GM18519 (cell line): Measurements from ENCODE around the gene ZYX.

Experiments
- ATAC-seq: cut with Tn5 transposase; IDR thresholded peaks from one replicate; pipeline ENCODE4 v1.9.1; 2021; ENCODE audit warnings: mild to moderate bottlenecking, moderate library complexity; ENCODE audit not compliant: unreplicated experiment, low FRiP score

ZYX gene, protein sequence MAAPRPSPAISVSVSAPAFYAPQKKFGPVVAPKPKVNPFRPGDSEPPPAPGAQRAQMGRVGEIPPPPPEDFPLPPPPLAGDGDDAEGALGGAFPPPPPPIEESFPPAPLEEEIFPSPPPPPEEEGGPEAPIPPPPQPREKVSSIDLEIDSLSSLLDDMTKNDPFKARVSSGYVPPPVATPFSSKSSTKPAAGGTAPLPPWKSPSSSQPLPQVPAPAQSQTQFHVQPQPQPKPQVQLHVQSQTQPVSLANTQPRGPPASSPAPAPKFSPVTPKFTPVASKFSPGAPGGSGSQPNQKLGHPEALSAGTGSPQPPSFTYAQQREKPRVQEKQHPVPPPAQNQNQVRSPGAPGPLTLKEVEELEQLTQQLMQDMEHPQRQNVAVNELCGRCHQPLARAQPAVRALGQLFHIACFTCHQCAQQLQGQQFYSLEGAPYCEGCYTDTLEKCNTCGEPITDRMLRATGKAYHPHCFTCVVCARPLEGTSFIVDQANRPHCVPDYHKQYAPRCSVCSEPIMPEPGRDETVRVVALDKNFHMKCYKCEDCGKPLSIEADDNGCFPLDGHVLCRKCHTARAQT

DNA sequence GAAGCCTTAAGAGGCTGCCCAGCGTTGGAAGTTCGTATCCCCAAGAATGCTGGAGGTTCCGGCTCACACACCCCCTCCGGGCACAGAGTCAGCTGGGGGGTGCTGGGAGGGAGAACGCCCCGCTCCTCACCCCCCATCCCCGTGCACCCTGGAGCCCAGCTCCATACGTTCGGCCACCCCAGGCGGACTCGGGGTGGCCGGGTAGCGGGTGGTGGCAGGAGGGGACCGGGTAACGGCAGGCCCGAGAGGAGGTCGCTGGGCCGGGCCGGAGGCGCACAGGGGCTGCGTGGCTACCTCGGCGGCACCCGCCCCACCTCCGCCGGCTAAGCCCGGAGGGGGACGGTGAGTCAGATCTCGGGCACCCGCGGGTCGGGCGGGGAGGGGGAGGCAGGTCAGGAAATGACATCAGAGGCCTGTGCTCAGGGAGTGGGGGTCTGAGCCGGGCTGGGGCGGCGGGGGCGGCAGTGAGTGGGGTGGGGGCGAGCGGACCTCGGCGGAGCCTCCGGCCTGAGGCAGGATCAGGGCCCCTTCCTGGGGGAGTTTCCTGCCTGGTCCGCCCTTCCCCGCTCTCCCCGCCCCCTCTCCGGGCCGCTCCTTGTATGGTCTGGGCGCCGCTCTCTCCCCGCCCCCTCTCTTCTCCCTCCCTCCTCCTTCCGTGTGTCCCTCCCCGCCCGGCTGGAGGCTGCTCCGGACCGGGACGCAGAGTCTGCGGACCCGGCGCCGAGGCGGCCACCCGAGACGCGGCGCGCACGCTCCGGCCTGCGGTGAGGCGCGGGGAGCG is at the start of gene ZYX:
Gene ZYX, plus strand, starts transcription at position 700 of the 781 bp plus-strand sequence. CDS start 227 bp downstream, outside the sequence.
- peak; percentile 58 for ATAC-seq

DNA sequence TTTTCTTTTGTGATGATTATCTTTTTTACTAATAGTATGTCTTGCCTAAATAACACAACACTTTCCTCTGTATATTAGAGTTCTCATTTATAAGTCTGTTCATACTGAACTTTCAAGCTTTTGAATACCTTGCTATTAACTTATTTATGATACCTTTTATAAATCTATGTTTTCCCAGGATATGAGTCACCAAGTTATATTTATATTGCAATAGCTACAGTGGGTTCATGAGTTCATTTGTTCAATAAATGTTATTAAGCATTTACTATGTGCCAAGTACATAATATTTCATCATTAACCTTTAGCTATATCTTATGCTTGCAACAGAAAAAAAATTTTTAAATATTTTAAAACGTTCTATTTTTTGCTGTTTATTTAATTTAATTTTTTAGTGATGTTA is 46.9 kb upstream of the ZYX start:
- ATAC-seq = no peak

DNA sequence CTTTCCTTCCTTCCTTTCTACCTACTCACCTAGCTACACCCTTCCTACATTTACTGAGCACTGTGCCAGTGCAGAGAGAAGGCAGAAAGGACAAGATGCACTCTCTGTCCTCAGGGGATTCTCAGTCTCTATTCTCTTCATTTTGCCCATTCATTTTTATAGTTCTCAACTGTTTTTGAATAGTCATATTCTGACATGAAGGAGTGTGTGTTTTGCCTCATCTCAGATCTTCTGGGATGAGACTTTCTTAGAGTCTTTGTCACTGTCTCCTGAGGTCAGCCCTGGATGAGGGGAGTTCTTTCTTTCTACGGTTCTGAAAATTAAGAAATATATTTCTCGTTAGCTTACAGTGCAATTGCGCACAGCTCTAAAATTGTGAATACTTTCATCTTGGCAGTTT is 43.9 kb upstream of the ZYX start:
- ATAC-seq = no peak

DNA sequence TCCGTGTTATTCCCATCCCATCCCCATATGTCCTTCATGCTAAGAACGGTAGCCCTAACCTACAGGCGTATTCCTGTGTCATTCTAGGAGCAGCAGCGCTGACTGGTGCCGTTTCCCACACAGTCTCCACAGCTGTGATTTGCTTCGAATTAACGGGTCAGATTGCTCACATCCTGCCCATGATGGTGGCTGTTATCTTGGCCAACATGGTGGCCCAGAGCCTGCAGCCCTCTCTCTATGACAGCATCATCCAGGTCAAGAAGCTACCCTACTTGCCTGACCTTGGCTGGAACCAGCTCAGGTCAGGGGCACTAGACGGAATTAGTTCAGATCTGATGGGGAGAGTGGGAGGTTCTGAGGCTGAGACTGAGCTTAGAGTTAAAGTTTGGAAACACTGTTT is 39.3 kb upstream of the ZYX start:
- ATAC-seq = no peak

DNA sequence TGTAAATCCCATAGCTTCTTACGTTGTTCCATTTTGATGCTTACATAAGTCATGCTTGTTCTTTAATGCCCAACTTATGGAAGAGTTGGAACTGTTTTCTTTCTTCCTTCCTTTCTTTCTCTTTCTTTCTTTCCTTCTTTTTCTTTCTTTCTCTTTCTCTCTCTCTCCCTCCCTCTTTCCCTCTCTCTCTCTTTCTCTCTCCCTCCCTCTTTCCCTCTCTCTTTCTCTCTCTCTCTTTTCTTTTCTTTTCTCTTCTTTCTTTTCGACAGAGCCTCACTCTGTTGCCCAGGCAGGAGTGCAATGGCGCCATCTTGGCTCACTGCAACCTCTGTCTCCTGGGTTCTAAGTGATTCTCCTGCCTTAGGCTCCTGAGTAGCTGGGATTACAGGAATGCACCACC is 37.5 kb upstream of the ZYX start:
- ATAC-seq = no peak

DNA sequence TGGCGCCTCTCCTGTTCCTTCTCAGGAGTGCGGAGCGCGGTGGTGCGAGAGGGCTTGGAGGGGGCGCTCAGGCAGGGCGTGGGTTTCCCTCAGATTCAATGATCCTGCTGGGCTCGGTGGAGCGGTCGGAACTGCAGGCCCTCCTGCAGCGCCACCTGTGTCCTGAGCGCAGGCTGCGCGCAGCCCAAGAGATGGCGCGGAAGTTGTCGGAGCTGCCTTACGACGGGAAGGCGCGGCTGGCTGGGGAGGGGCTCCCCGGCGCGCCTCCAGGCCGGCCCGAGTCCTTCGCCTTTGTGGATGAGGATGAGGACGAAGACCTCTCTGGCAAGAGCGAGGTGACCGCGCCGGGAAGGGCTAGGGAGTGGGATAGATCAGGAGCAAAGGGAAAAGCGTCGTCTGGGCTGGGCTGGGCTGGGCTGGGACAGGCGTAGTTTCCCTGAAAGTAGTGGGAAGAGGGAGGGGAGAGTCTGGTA is 35.7 kb upstream of the ZYX start:
- peak; percentile 92 for ATAC-seq

DNA sequence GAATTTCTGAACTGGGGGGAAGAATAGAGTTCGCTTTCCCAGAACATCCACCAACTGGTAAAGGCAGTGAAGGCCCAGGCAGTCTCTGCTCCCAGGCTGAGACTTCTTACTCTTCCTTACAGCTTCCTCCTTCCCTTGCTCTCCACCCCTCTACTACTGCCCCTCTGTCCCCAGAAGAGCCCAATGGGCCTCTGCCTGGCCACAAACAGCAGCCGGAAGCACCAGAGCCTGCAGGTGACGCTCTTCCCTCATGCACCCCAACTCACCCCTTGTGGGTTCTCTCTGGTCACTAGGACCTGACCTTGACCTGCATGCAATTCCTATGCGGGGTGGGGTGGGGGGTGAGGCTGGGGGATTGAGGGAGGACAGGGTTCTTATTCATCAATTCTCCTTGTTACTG is 35.1 kb upstream of the ZYX start:
- no peak for ATAC-seq

DNA sequence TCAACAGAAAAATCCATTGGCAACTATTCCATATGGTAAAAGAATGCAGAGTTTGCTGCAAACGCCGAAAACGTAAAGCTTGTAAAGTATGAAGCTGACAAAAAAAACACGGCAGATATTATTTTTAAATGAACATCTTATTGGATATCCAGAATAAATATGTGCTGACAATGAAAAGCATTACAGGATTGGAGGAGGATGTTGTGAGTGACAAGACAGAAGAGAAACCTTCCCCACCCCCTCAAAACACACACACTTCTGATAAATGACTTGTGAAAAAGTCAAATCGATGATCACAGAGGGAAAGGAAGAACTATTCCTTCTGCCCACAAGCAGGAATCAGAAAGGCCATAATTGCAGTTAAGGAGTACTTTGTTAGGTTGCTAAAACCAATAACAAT is 33.2 kb upstream of the ZYX start:
- no peak for ATAC-seq

DNA sequence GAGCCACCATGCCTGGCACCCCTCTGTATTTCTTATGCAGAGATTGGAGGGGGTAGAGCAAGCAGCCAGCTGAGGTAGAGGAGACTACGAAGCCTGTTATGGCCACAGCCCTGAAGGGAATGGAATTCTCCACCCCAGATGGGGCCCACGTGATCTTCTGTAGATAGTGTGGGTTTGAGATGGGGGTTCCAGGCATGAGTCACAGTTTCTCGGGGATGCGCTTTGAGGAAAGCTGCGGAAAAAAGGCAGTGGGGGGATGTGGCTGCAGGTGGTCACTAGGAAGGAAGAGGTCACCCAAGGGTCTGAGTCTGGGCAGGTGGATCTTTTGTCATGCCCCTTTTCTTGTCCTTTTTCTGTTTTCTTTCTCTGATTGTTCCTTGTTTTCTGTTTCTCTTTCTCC is 30.1 kb upstream of the ZYX start:
- ATAC-seq = no peak

DNA sequence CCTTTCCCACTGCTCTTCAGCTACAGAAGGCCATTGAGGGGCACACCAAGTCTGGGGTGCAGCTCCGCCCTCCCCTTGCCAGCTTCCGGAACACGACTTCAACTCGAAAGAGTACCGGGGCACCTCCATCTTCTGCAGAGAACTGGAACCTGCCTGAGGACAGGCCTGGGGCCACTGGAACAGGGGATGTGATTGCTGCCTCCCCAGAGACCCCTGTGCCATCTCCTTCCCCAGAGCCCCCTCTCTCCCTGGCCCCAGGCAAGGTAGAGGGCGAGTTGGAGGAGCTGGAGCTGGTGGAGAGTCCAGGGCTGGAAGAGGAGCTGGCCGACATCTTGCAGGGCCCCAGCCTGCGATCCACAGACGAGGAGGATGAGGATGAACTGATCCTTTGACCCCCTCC is 29.6 kb upstream of the ZYX start:
- ATAC-seq = no peak

DNA sequence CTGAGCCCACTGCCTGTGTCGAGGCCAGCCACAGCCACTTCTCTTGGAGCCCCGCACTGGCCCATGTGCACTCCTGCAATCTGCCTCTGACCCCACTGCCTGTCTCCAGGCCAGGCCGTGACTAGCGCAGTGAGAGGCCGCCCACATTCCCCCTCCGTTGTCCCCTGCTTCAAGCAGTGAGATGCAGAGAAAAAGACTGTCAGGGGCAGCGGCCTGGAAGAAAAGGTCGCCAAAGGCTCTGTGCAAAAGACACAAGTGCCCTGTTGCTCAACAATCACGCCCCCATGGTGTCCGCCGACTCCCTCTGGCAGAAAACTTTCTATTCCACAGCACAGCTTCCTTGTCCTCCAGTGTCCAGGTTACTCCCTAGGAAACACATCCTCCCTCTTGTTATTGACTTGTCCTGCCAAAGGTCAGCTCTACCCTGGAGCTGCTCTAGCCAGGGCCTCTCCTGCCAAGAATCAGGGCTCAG is 28.6 kb upstream of the ZYX start:
- ATAC-seq = no peak

DNA sequence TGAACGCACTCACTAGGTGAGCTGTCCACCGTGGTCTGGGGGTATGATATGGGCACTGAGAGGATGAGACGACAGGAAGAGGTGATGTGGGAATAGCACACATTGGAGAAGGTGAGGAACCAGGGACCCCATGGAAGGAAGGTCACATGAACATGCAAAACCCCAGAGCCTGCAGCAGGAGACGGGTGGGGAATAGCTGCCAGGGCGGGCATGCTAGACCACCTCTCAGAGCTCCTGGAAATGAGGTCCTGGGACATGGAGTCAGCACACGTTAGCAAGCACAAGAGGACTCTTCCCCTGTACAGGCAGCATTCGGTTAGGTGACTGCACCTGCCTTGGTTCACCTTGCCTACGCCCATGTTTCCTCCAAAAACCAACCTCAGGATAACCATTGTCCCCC is 26.8 kb upstream of the ZYX start:
- no peak for ATAC-seq

DNA sequence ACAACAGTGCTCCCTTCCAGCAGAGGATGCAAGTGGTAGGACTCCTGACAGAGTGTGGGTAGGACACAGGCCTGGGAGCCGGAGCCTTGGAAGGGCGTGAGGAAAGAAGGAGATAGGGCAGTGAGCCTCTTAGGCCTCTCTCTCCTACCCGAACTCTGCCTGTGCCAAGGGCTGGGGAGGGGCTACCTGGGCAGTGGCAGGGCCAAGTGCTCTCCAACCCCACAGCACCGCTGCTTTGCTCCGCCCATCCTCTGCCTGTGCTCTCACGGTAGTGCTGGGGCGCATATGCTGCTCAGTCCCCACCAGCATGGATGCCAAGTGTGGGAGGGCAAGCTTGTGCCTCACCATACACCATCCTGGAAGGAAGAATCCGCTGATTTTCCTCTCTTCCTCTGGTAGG is 26.2 kb upstream of the ZYX start:
- no peak for ATAC-seq

DNA sequence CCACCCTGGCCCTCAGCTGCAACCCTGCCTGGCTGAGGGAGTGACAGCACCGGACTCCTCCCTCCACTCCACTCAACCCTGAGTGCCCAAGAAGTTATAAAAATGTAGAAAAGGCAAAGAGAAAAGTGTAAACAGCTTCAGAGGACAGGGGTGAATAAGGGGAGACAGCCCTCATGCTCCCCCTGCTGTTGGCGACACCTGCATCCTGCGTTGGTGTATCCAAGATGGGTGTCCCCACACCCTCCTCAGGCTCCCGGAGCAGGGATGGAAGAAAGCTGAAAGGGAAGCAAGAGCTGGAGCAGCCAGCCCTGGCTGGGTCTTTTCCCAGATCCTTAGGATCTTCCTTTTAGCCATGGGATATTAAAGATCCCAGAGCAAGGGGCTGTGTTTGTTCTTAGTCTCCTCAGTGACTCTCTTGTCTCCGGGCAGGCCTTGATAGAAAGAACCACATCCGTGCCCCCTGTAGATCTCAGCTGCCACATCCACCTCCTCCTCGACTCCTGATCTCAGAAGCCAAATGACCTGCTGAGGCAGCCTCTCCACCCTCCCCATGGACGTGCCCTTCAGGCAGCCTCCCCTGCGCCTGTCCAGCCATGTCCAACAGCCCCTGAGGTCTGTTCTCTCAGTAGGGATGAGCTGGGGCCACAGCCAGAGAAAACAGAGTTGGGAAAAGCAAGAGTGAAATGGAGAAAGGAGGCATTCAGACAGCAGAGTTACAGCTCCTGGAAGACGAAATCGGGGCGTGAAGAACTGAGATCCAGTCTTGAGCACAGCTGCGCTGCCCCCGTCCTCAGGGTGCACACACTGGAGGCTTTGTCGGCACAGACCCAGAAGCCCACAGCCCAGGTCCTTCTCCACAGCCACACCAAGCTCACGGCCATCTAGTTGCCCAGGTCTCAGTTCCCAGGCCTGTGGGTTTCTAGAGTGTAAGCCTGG is 25.4 kb upstream of the ZYX start:
- no peak for ATAC-seq

DNA sequence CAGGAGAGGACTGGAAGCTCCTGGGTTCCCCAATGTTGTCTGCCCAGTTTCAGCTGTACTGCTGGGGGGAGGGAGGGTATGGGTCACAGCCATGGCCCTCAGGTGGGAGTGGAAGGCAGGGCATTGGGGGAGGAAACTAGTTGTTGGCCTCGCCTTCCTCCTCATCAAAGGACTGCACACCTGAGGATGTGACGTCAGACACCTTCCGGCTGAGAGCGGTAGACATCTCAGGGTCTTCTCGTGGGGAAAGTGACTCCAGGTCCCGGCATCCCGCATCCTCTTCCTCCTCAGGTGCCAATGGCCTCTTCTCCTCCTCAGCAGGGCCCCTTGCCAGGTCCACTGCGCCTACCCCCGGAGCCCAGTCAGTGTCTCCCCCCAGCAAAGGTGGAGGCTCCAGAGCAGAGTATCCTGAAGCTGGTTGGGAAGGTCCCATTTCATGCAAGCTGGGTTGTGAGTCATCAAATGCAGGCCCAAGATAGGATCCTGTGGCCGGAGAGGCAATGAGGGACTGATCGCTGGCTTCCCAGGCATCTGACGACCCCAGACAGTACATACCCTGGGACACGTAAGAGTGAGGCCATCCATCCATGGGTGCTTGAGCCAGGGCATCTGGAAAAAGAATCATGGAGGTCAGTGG is 24.6 kb upstream of the ZYX start:
- ATAC-seq = no peak

DNA sequence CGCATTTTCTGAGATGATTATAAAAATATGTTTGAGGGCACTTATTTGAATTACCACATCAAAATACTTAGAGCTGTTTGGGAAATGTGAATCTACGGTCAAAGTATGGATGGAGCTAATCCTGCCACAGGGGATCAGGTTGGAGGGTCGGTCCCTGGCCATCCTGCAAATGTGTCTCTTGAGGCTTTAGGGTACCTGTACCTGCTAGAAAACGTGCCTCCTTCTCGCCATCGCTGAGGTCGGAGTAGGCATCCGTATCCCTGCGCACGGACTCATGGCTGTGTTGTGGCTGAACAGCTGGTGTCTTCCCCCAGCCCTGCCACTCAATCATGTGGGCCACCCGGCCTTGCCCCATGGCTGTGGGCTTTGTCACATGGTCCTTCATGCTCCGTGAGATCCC is 22.5 kb upstream of the ZYX start:
- ATAC-seq = no peak

DNA sequence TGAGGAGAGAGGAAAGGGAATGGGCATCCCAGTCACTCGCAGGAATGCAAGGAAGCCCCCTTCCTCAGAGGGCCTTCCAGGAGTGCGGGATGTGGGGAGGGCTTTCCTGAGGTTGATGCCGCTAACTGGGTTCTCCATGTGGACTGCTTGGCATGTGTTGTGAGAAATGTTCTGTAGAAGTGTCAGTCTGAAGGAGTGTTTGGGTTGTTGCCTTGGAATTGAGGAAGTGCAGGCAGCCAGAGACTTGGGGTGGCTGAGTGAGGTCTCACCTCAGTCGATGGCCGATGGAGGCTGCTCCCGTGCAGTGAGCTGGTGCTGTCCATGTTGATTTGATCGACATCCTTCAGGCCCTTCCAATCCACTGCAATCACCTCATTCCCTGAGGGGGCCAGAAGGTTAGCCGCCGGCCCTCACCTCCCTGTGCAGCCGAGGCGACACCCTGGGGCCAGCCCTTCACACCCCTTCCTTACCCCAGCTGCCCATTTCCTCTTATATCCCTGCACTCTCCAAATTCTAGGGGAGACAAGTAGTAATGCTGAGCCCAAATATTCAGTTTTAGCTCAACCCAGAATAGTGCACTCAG is 21.3 kb upstream of the ZYX start:
- ATAC-seq = no peak

DNA sequence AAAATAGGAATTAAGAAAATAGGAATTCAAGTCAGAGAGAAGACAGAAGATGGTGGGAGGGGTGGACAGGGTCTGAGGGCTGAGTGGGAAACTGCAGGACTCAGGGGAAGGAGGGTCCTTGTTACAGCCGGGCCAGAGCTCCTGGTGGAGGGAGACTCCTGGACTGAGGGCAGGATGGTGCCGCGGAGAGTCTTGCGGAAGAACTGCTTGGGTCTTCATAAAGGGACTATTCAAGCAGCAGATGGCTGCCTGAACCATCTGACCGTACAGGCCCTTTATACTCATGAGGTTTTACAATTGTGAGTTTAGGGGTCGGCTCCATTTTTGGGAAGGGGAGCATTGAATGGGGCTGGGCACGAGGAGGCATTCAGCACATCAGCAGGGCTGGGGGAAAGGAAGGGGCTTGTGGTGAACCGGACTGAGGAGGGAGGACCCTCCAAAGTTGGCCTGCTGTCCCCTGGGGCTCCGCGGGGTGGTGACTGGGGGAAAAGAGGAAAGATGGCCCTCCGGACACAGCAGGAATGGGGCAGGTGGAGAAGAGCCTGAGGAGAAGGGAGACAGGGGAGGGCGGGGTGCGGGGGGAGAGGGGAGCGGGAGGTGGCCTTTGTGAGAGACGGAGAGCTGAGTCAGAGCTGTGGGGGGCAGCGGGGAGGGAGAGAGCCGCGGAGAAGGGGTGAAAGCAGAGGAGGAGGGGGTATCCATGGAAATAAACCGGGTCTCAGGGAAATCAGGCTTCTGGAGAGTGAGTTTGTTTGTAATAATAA is 20.2 kb upstream of the ZYX start:
- ATAC-seq = no peak
